ENCODE results near the gene CADM2. TPM values are rescaled to one million over a fixed set of nuclear protein-coding genes. Genes with fewer than 3 reads are reported as not detected.
A peak's percentile ranks its signal among the peaks of the same experiment; 100 is the strongest.
"Not testable (repeated sequence)": the region's sequence is repeated elsewhere in the genome, so short reads cannot be mapped to it uniquely, and the experiment has no call there.

The CADM2 gene
- total RNA-seq, 1 donor from 2014 or later = 2.9 TPM

DNA sequence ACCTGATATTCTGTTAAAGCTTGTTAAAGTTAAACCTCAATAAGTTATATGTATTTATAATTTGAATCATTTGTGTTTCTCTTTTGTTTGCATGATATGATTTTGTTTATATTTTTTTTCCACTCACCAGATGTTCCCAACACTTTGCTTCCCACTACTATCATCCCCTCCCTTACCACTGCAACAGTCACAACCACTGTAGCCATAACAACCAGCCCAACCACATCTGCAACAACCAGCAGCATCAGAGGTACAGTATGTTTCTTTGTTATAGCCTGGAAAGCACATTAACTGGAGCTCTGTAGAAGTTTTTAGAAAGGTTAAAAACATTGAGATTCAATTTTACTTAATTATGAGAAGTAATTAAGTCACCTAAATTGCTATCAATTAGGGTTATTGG, 1020.2 kb downstream of the CADM2 start:
- peaks cover 3% of the 10 kb centered on the region for H3K9me3 Mint-ChIP-seq (ENCODE audit: unreplicated experiment)
- no peaks in the 10 kb centered on the region for H3K27me3 Mint-ChIP-seq (ENCODE audit: low read depth, unreplicated experiment)
- no peak overlapping the region for H3K4me3 Mint-ChIP-seq (ENCODE audit: unreplicated experiment)
- Histone ChIP-seq H3K4me3 (ENCODE audit: insufficient read depth, low read depth, low read length) (no peak overlapping the region), H3K27me3 (ENCODE audit: insufficient read depth, low read length) (no peaks in the 10 kb centered on the region), H3K27ac (ENCODE audit: low read depth, low read length) (no peak overlapping the region), H4K20me1 (ENCODE audit: insufficient read depth, low read length) (no peaks in the 10 kb centered on the region), H2AFZ (ENCODE audit: low read depth, low read length) (no peak overlapping the region), H3K79me2 (ENCODE audit: insufficient read depth, low read length) (no peaks in the 10 kb centered on the region), H3K4me2 (ENCODE audit: low read length) (no peak overlapping the region), H3K4me1 (ENCODE audit: insufficient read depth, low read length) (no peaks in the 10 kb centered on the region), H3K36me3 (ENCODE audit: insufficient read depth, low read length) (no peaks in the 10 kb centered on the region), H3K9me3 (ENCODE audit: insufficient read depth, low read depth, low read length) (no peaks in the 10 kb centered on the region), H3K9ac (ENCODE audit: low read length) (no peak overlapping the region)
- DNase-seq (ENCODE audit: low read depth) = no peak
- H3K27ac Mint-ChIP-seq (ENCODE audit: unreplicated experiment) = no peak overlapping the region
- FAIRE-seq = no peak
- no peaks in the 10 kb centered on the region for H3K36me3 Mint-ChIP-seq (ENCODE audit: low read depth, unreplicated experiment)
- H3K4me1 Mint-ChIP-seq (ENCODE audit: low read depth, unreplicated experiment) = no peaks in the 10 kb centered on the region
- TF ChIP-seq EZH2 (IDR thresholded peaks at IDR 0.05; ENCODE audit: insufficient read depth, low read length) = no peak
- TF ChIP-seq, protein P1, sequence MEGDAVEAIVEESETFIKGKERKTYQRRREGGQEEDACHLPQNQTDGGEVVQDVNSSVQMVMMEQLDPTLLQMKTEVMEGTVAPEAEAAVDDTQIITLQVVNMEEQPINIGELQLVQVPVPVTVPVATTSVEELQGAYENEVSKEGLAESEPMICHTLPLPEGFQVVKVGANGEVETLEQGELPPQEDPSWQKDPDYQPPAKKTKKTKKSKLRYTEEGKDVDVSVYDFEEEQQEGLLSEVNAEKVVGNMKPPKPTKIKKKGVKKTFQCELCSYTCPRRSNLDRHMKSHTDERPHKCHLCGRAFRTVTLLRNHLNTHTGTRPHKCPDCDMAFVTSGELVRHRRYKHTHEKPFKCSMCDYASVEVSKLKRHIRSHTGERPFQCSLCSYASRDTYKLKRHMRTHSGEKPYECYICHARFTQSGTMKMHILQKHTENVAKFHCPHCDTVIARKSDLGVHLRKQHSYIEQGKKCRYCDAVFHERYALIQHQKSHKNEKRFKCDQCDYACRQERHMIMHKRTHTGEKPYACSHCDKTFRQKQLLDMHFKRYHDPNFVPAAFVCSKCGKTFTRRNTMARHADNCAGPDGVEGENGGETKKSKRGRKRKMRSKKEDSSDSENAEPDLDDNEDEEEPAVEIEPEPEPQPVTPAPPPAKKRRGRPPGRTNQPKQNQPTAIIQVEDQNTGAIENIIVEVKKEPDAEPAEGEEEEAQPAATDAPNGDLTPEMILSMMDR (IDR thresholded peaks at IDR 0.05; ENCODE audit: insufficient read depth, low read depth, low read length) = no peak

DNA sequence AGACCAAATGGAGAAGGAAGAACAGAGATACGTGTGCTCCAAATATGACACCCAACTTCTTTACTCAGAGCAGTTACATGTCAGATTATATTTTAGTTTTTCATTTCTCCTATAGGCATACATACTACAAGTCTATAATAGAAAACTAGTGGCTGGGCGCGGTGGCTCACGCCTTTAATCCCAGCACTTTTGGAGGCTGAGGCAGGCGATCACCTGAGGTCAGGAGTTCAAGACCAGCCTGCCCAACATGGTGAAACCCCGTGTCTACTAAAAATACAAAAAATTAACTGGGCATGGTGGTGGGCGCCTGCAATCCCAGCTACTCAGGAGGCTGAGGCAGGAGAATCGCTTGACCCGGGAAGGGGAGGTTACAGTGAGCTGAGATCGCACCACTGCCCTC, 1030.8 kb downstream of the CADM2 start:
- H3K9ac ChIP-seq (ENCODE audit: low read length); H3K36me3 Mint-ChIP-seq (ENCODE audit: low read depth, unreplicated experiment); H3K27me3 Mint-ChIP-seq (ENCODE audit: low read depth, unreplicated experiment); H3K9me3 Mint-ChIP-seq (ENCODE audit: unreplicated experiment); H3K79me2 ChIP-seq (ENCODE audit: insufficient read depth, low read length); H3K4me1 ChIP-seq (ENCODE audit: insufficient read depth, low read length); H3K27me3 ChIP-seq (ENCODE audit: insufficient read depth, low read length); H3K36me3 ChIP-seq (ENCODE audit: insufficient read depth, low read length); H3K27ac ChIP-seq (ENCODE audit: low read depth, low read length); FAIRE-seq; H3K4me2 ChIP-seq (ENCODE audit: low read length); H3K4me1 Mint-ChIP-seq (ENCODE audit: low read depth, unreplicated experiment); H3K4me3 ChIP-seq (ENCODE audit: insufficient read depth, low read depth, low read length); H3K4me3 Mint-ChIP-seq (ENCODE audit: unreplicated experiment); DNase-seq (ENCODE audit: low read depth); H2AFZ ChIP-seq (ENCODE audit: low read depth, low read length); H4K20me1 ChIP-seq (ENCODE audit: insufficient read depth, low read length); H3K27ac Mint-ChIP-seq (ENCODE audit: unreplicated experiment); H3K9me3 ChIP-seq (ENCODE audit: insufficient read depth, low read depth, low read length): not testable (repeated sequence)

DNA sequence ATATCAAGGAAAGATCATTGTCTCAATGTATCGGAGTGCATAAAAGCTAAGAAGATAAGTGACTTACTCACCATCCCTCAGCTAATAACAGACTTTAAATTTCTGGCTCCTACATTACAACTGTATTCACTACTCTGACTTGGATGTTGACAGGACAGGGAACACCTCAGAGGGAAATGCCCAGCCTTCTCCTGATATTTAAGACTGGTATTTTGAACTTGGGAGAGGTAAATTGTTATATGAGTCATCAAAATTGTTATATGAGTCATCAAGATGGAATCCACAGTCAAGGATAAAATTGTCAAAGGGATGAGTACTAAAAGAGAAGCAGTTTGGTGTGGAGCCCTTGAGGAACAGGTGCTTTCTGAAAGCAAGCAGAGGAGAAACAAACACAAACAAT, 1070.8 kb downstream of the CADM2 start:
- Mint-ChIP-seq H3K27me3 (ENCODE audit: low read depth, unreplicated experiment) (no peaks in the 10 kb centered on the region), H3K9me3 (ENCODE audit: unreplicated experiment) (no peaks in the 10 kb centered on the region), H3K4me3 (ENCODE audit: unreplicated experiment) (no peak overlapping the region), H3K4me1 (ENCODE audit: low read depth, unreplicated experiment) (peaks cover 8% of the 10 kb centered on the region), H3K36me3 (ENCODE audit: low read depth, unreplicated experiment) (no peaks in the 10 kb centered on the region), H3K27ac (ENCODE audit: unreplicated experiment) (no peak overlapping the region)
- H2AFZ ChIP-seq (ENCODE audit: low read depth, low read length) = no peak overlapping the region
- H3K79me2 ChIP-seq (ENCODE audit: insufficient read depth, low read length) = no peaks in the 10 kb centered on the region
- DNase-seq (ENCODE audit: low read depth) = peak; percentile 2
- H4K20me1 ChIP-seq (ENCODE audit: insufficient read depth, low read length) = no peaks in the 10 kb centered on the region
- H3K4me2 ChIP-seq (ENCODE audit: low read length) = no peak overlapping the region
- no peaks in the 10 kb centered on the region for H3K36me3 ChIP-seq (ENCODE audit: insufficient read depth, low read length)
- no peak overlapping the region for H3K4me3 ChIP-seq (ENCODE audit: insufficient read depth, low read depth, low read length)
- no peak for TF ChIP-seq EZH2 (IDR thresholded peaks at IDR 0.05; ENCODE audit: insufficient read depth, low read length)
- H3K27ac ChIP-seq (ENCODE audit: low read depth, low read length) = no peak overlapping the region
- H3K9me3 ChIP-seq (ENCODE audit: insufficient read depth, low read depth, low read length) = no peaks in the 10 kb centered on the region
- no peak for FAIRE-seq
- no peaks in the 10 kb centered on the region for H3K27me3 ChIP-seq (ENCODE audit: insufficient read depth, low read length)
- H3K9ac ChIP-seq (ENCODE audit: low read length) = no peak overlapping the region
- H3K4me1 ChIP-seq (ENCODE audit: insufficient read depth, low read length) = no peaks in the 10 kb centered on the region

DNA sequence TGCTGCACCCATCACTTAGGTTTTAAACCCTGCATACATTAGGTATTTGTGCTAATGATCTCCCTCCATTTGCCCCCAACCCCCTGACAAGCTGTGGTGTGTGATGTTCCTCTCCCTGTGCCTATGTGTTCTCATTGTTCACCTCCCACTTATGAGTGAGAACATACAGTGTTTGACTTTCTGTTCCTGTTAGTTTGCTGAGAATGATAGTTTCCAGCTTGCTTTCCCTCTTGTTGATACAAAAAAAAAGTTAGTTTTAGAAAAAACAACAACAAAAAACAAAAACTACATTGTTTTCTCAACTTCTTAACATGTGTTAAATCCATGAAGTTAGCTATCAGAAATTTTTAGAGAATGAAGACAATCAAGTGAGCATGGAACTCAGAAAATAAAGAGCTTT, 1079.1 kb downstream of the CADM2 start:
- Histone ChIP-seq H2AFZ (ENCODE audit: low read depth, low read length) (no peak overlapping the region), H3K9ac (ENCODE audit: low read length) (no peak overlapping the region), H3K4me1 (ENCODE audit: insufficient read depth, low read length) (no peaks in the 10 kb centered on the region), H3K27me3 (ENCODE audit: insufficient read depth, low read length) (no peaks in the 10 kb centered on the region), H3K4me3 (ENCODE audit: insufficient read depth, low read depth, low read length) (no peak overlapping the region), H3K4me2 (ENCODE audit: low read length) (no peak overlapping the region), H3K79me2 (ENCODE audit: insufficient read depth, low read length) (no peaks in the 10 kb centered on the region), H3K9me3 (ENCODE audit: insufficient read depth, low read depth, low read length) (no peaks in the 10 kb centered on the region), H4K20me1 (ENCODE audit: insufficient read depth, low read length) (no peaks in the 10 kb centered on the region), H3K36me3 (ENCODE audit: insufficient read depth, low read length) (no peaks in the 10 kb centered on the region), H3K27ac (ENCODE audit: low read depth, low read length) (no peak overlapping the region)
- Mint-ChIP-seq H3K36me3 (ENCODE audit: low read depth, unreplicated experiment) (peaks cover 3% of the 10 kb centered on the region), H3K4me1 (ENCODE audit: low read depth, unreplicated experiment) (no peaks in the 10 kb centered on the region), H3K27me3 (ENCODE audit: low read depth, unreplicated experiment) (no peaks in the 10 kb centered on the region), H3K4me3 (ENCODE audit: unreplicated experiment) (no peak overlapping the region), H3K9me3 (ENCODE audit: unreplicated experiment) (peaks cover 4% of the 10 kb centered on the region), H3K27ac (ENCODE audit: unreplicated experiment) (no peak overlapping the region)
- FAIRE-seq (no peak), DNase-seq (ENCODE audit: low read depth) (no peak)
- TF ChIP-seq, protein P1 (IDR thresholded peaks at IDR 0.05; ENCODE audit: insufficient read depth, low read depth, low read length) = no peak
- no peak for TF ChIP-seq EZH2 (IDR thresholded peaks at IDR 0.05; ENCODE audit: insufficient read depth, low read length)
